ENCODE results near the gene DOCK9. TPM values are rescaled to one million over a fixed set of nuclear protein-coding genes. Genes with fewer than 3 reads are reported as not detected.

The DOCK9 gene
- total RNA-seq, 1 experiment from 2014 or later, result 30.5 TPM

GRCh38 chr13:98787173-98787572, 190.7 kb downstream of the DOCK9 start:
- ATAC-seq (no peak), DNase-seq (ENCODE audit: low read depth, low spot score) (no peak)
- Histone ChIP-seq H3K9me3 (ENCODE audit: control insufficient read depth, insufficient read depth, low read depth, low read length) (no peaks in the 10 kb centered on the region), H3K4me1 (ENCODE audit: control insufficient read depth, insufficient read depth, low read length) (no peaks in the 10 kb centered on the region), H3K4me3 (ENCODE audit: low read depth in 2 of 2, low read length in 2 of 2) (no peak overlapping the region), H3K36me3 (ENCODE audit: control insufficient read depth, insufficient read depth, low read length) (no peaks in the 10 kb centered on the region), H3K27me3 (ENCODE audit: control insufficient read depth, insufficient read depth, low read length) (no peaks in the 10 kb centered on the region), H3K27ac (ENCODE audit: low read length) (no peak overlapping the region)
- POLR2A ChIA-PET, result no interaction called here
- in situ Hi-C loops (cut with HindIII; ENCODE audit: low pct_unique_long_range_greater_than_20kb, low sequenced_read_pairs) (no loop called here), intact Hi-C loops (cut with micrococcal nuclease; ENCODE audit: unreplicated experiment) (no loop called here)
- BruUV-seq (replicated peaks), result no TSS peak
- CTCF ChIA-PET, result no interaction called here
- no peak for TF ChIP-seq POLR2AphosphoS5 (IDR thresholded peaks at IDR 0.05; ENCODE audit: low read depth, low read length)
- no peak for TF ChIP-seq CTCF (IDR thresholded peaks at IDR 0.05)
- TF ChIP-seq SIN3A (IDR thresholded peaks at IDR 0.05; ENCODE audit: borderline replicate concordance, insufficient read depth, low read depth, low read length), result no peak
- no peak for TF ChIP-seq TCF7L2 (IDR thresholded peaks at IDR 0.05; ENCODE audit: low read depth, low read length)
- no peak for TF ChIP-seq REST (IDR thresholded peaks at IDR 0.05; ENCODE audit: insufficient read depth in 1 of 2, low read depth in 2 of 2, low read length in 1 of 2)

- no peaks in the 10 kb centered on the region for H3K36me3 ChIP-seq (ENCODE audit: control insufficient read depth, insufficient read depth, low read length)
- no peak for DNase-seq (ENCODE audit: low read depth, low spot score)
- H3K9me3 ChIP-seq (ENCODE audit: control insufficient read depth, insufficient read depth, low read depth, low read length), result no peaks in the 10 kb centered on the region
- no peak for ATAC-seq
- H3K27ac ChIP-seq (ENCODE audit: low read length), result no peak overlapping the region
- no TSS peak for BruUV-seq (replicated peaks)
- H3K4me3 ChIP-seq (ENCODE audit: low read depth in 2 of 2, low read length in 2 of 2), result no peak overlapping the region
- ChIA-PET POLR2A (no interaction called here), CTCF (no interaction called here)
- intact Hi-C loops (cut with micrococcal nuclease; ENCODE audit: unreplicated experiment) (no loop called here), in situ Hi-C loops (cut with HindIII; ENCODE audit: low pct_unique_long_range_greater_than_20kb, low sequenced_read_pairs) (no loop called here)
- no peaks in the 10 kb centered on the region for H3K4me1 ChIP-seq (ENCODE audit: control insufficient read depth, insufficient read depth, low read length)
- H3K27me3 ChIP-seq (ENCODE audit: control insufficient read depth, insufficient read depth, low read length), result no peaks in the 10 kb centered on the region
- no peak for TF ChIP-seq CTCF (IDR thresholded peaks at IDR 0.05)
- TF ChIP-seq POLR2AphosphoS5 (IDR thresholded peaks at IDR 0.05; ENCODE audit: low read depth, low read length), result no peak
- no peak for TF ChIP-seq REST (IDR thresholded peaks at IDR 0.05; ENCODE audit: insufficient read depth in 1 of 2, low read depth in 2 of 2, low read length in 1 of 2)
- no peak for TF ChIP-seq TCF7L2 (IDR thresholded peaks at IDR 0.05; ENCODE audit: low read depth, low read length)
- TF ChIP-seq SIN3A (IDR thresholded peaks at IDR 0.05; ENCODE audit: borderline replicate concordance, insufficient read depth, low read depth, low read length), result no peak
These were observed 191.8 kb downstream of the DOCK9 start for GRCh38 chr13:98786023-98786422.

Measured in Panc1 (cell line).